Activated CD8-positive, alpha-beta memory T cell treated with anti-CD3 and anti-CD28 coated beads, Interleukin-2, amount 50 U/mL, for 4 hours (primary cell): ENCODE results near the gene XPNPEP3.
"Not testable (repeated sequence)": the region's sequence is repeated elsewhere in the genome, so short reads cannot be mapped to it uniquely, and the experiment has no call there.

Experiments
- DNase-seq: peaks from one replicate; pipeline ENCODE4 v3.0.0-alpha.2; 2020

The XPNPEP3 gene

GRCh38 chr22:40856513-40857308 is at the start of gene XPNPEP3, which contains the start of gene ST13:
TSS of gene XPNPEP3 (plus strand) at chr22:40857148. CDS start at chr22:40857182, 34 bp downstream.
TSS of gene ST13 (minus strand) at chr22:40856639. CDS start at chr22:40856540, 99 bp downstream.
- peak; percentile 98 for DNase-seq

- DNase-seq, result no peak
Observed at GRCh38 chr22:40808018-40808841, 48.7 kb upstream of the XPNPEP3 start.

- no peak for DNase-seq
Observed at GRCh38 chr22:40813912-40814315, 43.0 kb upstream of the XPNPEP3 start.

- DNase-seq, result no peak
Observed at GRCh38 chr22:40817737-40818136, 39.2 kb upstream of the XPNPEP3 start.

- DNase-seq, result no peak
Observed at GRCh38 chr22:40818192-40818746, 38.7 kb upstream of the XPNPEP3 start.

GRCh38 chr22:40818747-40819598 is 38.0 kb upstream of the XPNPEP3 start, which contains the start of gene SLC25A17:
TSS of gene SLC25A17 (minus strand) at chr22:40819346. CDS start at chr22:40819248, 98 bp downstream.
- DNase-seq, result peak; percentile 89

- DNase-seq, result no peak
Observed at GRCh38 chr22:40819599-40820140, 37.3 kb upstream of the XPNPEP3 start.

- no peak for DNase-seq
Observed at GRCh38 chr22:40823426-40823825, 33.5 kb upstream of the XPNPEP3 start.

GRCh38 chr22:40826292-40826691 is 30.7 kb upstream of the XPNPEP3 start:
- DNase-seq, result not testable (repeated sequence)

- no peak for DNase-seq
Observed at GRCh38 chr22:40826984-40827741, 29.8 kb upstream of the XPNPEP3 start.

GRCh38 chr22:40829131-40829530 is 27.8 kb upstream of the XPNPEP3 start:
- DNase-seq, result no peak

- DNase-seq, result no peak
Observed at GRCh38 chr22:40834619-40835018, 22.3 kb upstream of the XPNPEP3 start.

GRCh38 chr22:40838486-40838885 is 18.5 kb upstream of the XPNPEP3 start:
- DNase-seq, result no peak

- DNase-seq, result no peak
Observed at GRCh38 chr22:40844951-40845350, 12.0 kb upstream of the XPNPEP3 start.

- DNase-seq, result not testable (repeated sequence)
Observed at GRCh38 chr22:40845816-40846215, 11.1 kb upstream of the XPNPEP3 start.

- DNase-seq, result no peak
Observed at GRCh38 chr22:40853333-40853732, 3.6 kb upstream of the XPNPEP3 start.

GRCh38 chr22:40853961-40854360 is 3.0 kb upstream of the XPNPEP3 start:
- DNase-seq, result no peak

GRCh38 chr22:40855071-40855978 is 1.6 kb upstream of the XPNPEP3 start:
- DNase-seq, result no peak

- no peak for DNase-seq
Observed at GRCh38 chr22:40855979-40856512, 902 bp upstream of the XPNPEP3 start.

GRCh38 chr22:40857309-40857855 is 434 bp downstream of the XPNPEP3 start:
- DNase-seq, result no peak
